Mesendoderm (in vitro differentiated cells): Measurements from ENCODE around the gene SRRT.
A peak's percentile ranks its signal among the peaks of the same experiment; 100 is the strongest.

Experiments
- DNase-seq: peaks from one replicate; pipeline ENCODE4 v3.0.0; 2013
- H2AK5ac ChIP-seq: 2 replicates; pipeline ENCODE4 v1.6.1; 2013; ENCODE audit warnings: low read length, inconsistent platforms
- H2BK120ac ChIP-seq: 2 replicates; pipeline ENCODE4 v1.6.1; 2013; ENCODE audit warnings: low read depth, mild to moderate bottlenecking, low read length, moderate library complexity, mixed read lengths
- H2BK15ac ChIP-seq: replicated peaks from 2 replicates; pipeline ENCODE4 v1.6.1; 2013; ENCODE audit warnings: low read depth, mild to moderate bottlenecking, moderate library complexity
- H2BK5ac ChIP-seq: 2 replicates; pipeline ENCODE4 v1.6.1; 2013; ENCODE audit warnings: low read length, inconsistent platforms
- H3K18ac ChIP-seq: 2 replicates; pipeline ENCODE4 v1.6.1; 2013; ENCODE audit warnings: mild to moderate bottlenecking, low read length, mixed read lengths
- H3K23ac ChIP-seq: one replicate; pipeline ENCODE4 v1.6.1; 2013; ENCODE audit warnings: low read length
- H3K27ac ChIP-seq: 2 replicates; pipeline ENCODE4 v1.5.1; 2013; ENCODE audit warnings: low read depth, mild to moderate bottlenecking, inconsistent platforms, low read length, moderate library complexity
- H3K27me3 ChIP-seq: 2 replicates; pipeline ENCODE4 v1.6.1; 2013; ENCODE audit warnings: low read length, control low read depth, mild to moderate bottlenecking, inconsistent platforms; ENCODE audit not compliant: insufficient read depth, poor library complexity
- H3K36me3 ChIP-seq: 2 replicates; pipeline ENCODE4 v1.6.1; 2013; ENCODE audit warnings: low read length, inconsistent platforms; ENCODE audit not compliant: control insufficient read depth, insufficient read depth
- H3K4ac ChIP-seq: one replicate; pipeline ENCODE4 v1.6.1; 2013; ENCODE audit warnings: low read depth, mild to moderate bottlenecking, low read length, moderate library complexity
- H3K4me1 ChIP-seq: 2 replicates; pipeline ENCODE4 v1.6.1; 2013; ENCODE audit warnings: low read depth, low read length, inconsistent platforms; ENCODE audit not compliant: control insufficient read depth
- H3K4me2 ChIP-seq: 2 replicates; pipeline ENCODE4 v1.6.1; 2013; ENCODE audit warnings: low read length
- H3K4me3 ChIP-seq: 2 replicates; pipeline ENCODE4 v1.5.1; 2013; ENCODE audit warnings: mild to moderate bottlenecking, low read length
- H3K56ac ChIP-seq: one replicate; pipeline ENCODE4 v1.6.1; 2013; ENCODE audit warnings: low read length
- H3K79me1 ChIP-seq: 2 replicates; pipeline ENCODE4 v1.6.1; 2013; ENCODE audit warnings: low read length, inconsistent platforms
- H3K79me2 ChIP-seq: 2 replicates; pipeline ENCODE4 v1.6.1; 2013; ENCODE audit warnings: mild to moderate bottlenecking, low read length; ENCODE audit not compliant: control insufficient read depth, insufficient read depth
- H3K9ac ChIP-seq: 2 replicates; pipeline ENCODE4 v1.6.1; 2013; ENCODE audit warnings: low read length, inconsistent platforms
- H4K5ac ChIP-seq: one replicate; pipeline ENCODE4 v1.6.1; 2013; ENCODE audit warnings: low read length
- H4K8ac ChIP-seq: one replicate; pipeline ENCODE4 v1.6.1; 2013; ENCODE audit warnings: low read depth, mild to moderate bottlenecking, control low read depth, low read length, moderate library complexity
- WGBS: extraction: QIAGEN DNeasy Blood & Tissue Kit; methylation state at CpG from one replicate; pipeline ENCODE4 v1.1.7; 2013; ENCODE audit warnings: low lambda C conversion rate, missing lambda C conversion rate; ENCODE audit not compliant: insufficient coverage; ENCODE audit errors: extremely low coverage; 5-methylcytosine and 5-hydroxymethylcytosine counted together

The SRRT gene

DNA sequence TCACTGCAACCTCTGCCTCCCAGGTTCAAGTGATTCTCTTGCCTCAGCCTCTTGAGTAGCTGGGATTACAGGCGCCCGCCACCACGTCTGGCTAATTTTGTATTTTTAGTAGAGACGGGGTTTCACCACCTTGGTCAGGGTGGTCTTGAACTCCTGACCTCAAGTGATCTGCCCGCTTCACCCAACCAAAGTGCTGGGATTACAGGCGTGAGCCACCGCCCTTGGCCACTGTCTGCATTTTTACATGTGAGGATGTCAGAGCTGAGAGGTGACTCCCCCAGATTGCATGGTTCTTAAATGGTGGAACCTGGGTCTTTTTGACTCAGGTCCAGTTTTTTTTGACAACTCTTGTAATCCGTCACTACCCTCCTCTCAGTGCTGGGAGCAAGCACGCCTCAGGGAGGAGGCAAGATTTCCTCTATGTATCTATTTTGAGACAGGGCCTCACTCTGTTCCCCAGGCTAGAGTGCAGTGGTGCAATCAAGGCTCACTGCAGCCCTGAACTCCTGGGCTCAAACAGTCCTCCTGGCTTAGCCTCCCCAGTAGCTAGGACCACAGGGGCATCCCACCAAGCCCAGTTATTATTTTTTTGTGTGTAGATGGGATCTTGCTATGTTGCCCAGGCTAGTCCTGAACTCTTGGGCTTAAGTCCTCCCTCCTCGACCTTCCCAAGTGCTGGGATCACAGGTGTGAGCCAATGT, 1.2 kb upstream of the SRRT start:
- Histone ChIP-seq H3K4me2 (no peak overlapping the region), H4K5ac (peak overlapping the region; percentile 36), H3K56ac (peak overlapping the region; percentile 97), H3K9ac (no peak overlapping the region), H2BK5ac (no peak overlapping the region), H3K4me1 (peaks cover 4% of the 10 kb centered on the region), H2BK120ac (no peak overlapping the region), H3K79me1 (peaks cover 8% of the 10 kb centered on the region), H2AK5ac (no peak overlapping the region), H3K23ac (no peak overlapping the region), H3K36me3 (peaks cover 17% of the 10 kb centered on the region), H3K79me2 (peaks cover 35% of the 10 kb centered on the region), H3K4me3 (no peak overlapping the region), H2BK15ac (no peak overlapping the region), H3K4ac (no peak overlapping the region), H3K27me3 (no peaks in the 10 kb centered on the region), H3K18ac (no peak overlapping the region), H4K8ac (peak overlapping the region; percentile 96), H3K27ac (peak overlapping the region; percentile 93)
- DNase-seq, result no peak
- WGBS, result no CpG with 5 or more reads among the region's 10 CpGs

DNA sequence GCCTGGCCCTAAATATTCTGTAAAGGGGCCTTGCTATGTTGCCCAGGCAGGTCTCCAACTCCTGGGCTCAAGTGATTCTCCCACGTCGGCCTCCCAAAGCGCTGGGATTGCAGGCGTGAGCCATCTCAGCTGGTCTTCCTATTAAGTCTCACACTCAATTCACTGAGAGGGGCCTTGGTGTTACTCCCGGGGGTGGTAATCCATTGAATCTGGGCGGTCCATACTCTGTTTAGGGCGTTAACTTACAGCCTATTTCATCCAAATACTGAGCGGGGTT, 665 bp upstream of the SRRT start:
- peak; percentile 70 for DNase-seq
- Histone ChIP-seq H4K5ac (peak overlapping the region; percentile 36), H3K27ac (peak overlapping the region; percentile 93), H3K18ac (peak overlapping the region; percentile 77), H3K4me1 (peaks cover 4% of the 10 kb centered on the region), H3K23ac (no peak overlapping the region), H2BK5ac (no peak overlapping the region), H3K4me2 (peak overlapping the region; percentile 7), H3K4ac (peak overlapping the region; percentile 89), H3K9ac (peak overlapping the region; percentile 94), H2AK5ac (no peak overlapping the region), H3K79me1 (peaks cover 8% of the 10 kb centered on the region), H3K79me2 (peaks cover 40% of the 10 kb centered on the region), H2BK120ac (no peak overlapping the region), H3K56ac (peak overlapping the region; percentile 97), H2BK15ac (no peak overlapping the region), H4K8ac (peak overlapping the region; percentile 96), H3K4me3 (peak overlapping the region; percentile 53), H3K36me3 (peaks cover 17% of the 10 kb centered on the region), H3K27me3 (no peaks in the 10 kb centered on the region)
- WGBS, result no CpG with 5 or more reads among the region's 8 CpGs

DNA sequence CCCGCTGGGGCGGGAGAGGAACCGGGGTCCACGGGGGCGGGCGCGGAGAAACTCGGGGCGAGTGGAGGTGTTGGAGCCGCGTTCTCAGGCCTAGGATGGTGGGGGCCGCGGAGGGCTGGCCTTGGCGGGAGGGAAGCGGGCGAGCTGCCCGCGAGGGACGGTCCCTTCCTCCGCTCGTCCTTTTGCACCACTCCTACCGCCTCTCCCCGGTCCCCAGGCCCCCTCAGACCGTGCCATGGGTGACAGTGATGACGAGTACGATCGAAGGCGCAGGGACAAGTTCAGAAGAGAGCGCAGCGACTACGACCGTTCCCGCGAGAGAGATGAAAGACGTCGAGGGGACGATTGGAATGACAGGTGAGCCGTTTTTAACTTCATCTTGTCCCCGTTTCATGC, 451 bp downstream of the SRRT start:
- peak overlapping the region; percentile 72 for H3K23ac ChIP-seq
- peaks cover 9% of the 10 kb centered on the region for H3K79me1 ChIP-seq
- peaks cover 17% of the 10 kb centered on the region for H3K36me3 ChIP-seq
- no peak for DNase-seq
- H2BK15ac ChIP-seq, result no peak overlapping the region
- H3K18ac ChIP-seq, result peak overlapping the region; percentile 89
- peak overlapping the region; percentile 100 for H3K4me3 ChIP-seq
- peak overlapping the region; percentile 29 for H4K8ac ChIP-seq
- H3K4me2 ChIP-seq, result peak overlapping the region; percentile 73
- H2AK5ac ChIP-seq, result peak overlapping the region; percentile 92
- H3K4me1 ChIP-seq, result peaks cover 4% of the 10 kb centered on the region
- H3K27me3 ChIP-seq, result no peaks in the 10 kb centered on the region
- H4K5ac ChIP-seq, result no peak overlapping the region
- H3K9ac ChIP-seq, result peak overlapping the region; percentile 100
- H3K79me2 ChIP-seq, result peaks cover 49% of the 10 kb centered on the region
- WGBS, result no CpG with 5 or more reads among the region's 39 CpGs
- H2BK5ac ChIP-seq, result peak overlapping the region; percentile 46
- H3K56ac ChIP-seq, result peak overlapping the region; percentile 100
- H3K27ac ChIP-seq, result peak overlapping the region; percentile 85
- peak overlapping the region; percentile 48 for H2BK120ac ChIP-seq
- H3K4ac ChIP-seq, result peak overlapping the region; percentile 98

DNA sequence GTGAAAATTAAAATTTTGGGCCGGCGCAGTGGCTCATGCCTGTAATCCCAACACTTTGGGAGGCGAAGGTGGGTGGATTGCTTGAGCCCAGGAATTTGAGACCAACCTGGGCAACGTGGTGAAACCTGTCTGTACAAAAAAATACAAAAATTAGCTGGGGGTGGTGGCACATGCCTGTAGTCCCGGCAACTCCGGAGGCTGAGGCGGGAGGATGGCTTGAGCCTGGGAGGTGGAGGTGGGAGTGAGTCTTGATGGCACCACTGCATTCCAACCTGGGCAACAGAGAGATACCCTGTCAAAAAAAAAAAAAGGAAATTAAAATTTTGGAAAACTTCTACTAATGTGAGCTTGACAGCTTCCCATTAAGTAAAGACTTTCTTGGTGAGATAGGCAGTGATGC, 3.1 kb downstream of the SRRT start:
- H3K79me1 ChIP-seq, result peaks cover 14% of the 10 kb centered on the region
- no peak overlapping the region for H3K4ac ChIP-seq
- no peak overlapping the region for H3K56ac ChIP-seq
- H3K23ac ChIP-seq, result no peak overlapping the region
- no peak overlapping the region for H3K9ac ChIP-seq
- H4K8ac ChIP-seq, result no peak overlapping the region
- H3K36me3 ChIP-seq, result peaks cover 22% of the 10 kb centered on the region
- H3K79me2 ChIP-seq, result peaks cover 60% of the 10 kb centered on the region
- no peak for DNase-seq
- no peak overlapping the region for H3K4me3 ChIP-seq
- no peak overlapping the region for H3K18ac ChIP-seq
- WGBS, result no CpG with 5 or more reads among the region's 7 CpGs
- H3K4me1 ChIP-seq, result peaks cover 4% of the 10 kb centered on the region
- no peaks in the 10 kb centered on the region for H3K27me3 ChIP-seq
- no peak overlapping the region for H4K5ac ChIP-seq
- H3K4me2 ChIP-seq, result no peak overlapping the region
- H2BK120ac ChIP-seq, result no peak overlapping the region
- no peak overlapping the region for H2AK5ac ChIP-seq
- H2BK5ac ChIP-seq, result no peak overlapping the region
- H2BK15ac ChIP-seq, result no peak overlapping the region
- H3K27ac ChIP-seq, result no peak overlapping the region

DNA sequence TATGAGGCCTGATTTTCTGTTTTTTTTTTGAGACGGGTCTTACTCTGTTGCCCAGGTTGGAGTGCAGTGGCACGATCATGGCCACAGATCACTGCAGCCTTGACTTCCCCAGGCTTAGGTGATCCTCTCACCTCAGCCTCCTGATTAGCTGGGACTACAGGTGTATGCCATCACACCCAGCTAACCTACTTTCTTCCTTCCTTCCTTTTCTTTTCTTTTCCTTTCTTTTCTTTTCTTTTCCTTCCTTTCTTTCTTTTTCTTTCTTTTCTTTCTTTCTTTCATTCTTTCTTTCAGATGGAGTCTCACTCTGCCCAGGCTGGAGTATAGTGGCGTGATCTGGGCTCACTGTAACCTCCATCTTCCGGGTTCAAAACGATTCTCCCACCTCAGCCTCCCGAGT, 3.8 kb downstream of the SRRT start:
- Histone ChIP-seq H4K8ac (no peak overlapping the region), H2BK5ac (no peak overlapping the region), H2BK120ac (no peak overlapping the region), H2BK15ac (no peak overlapping the region), H3K4ac (no peak overlapping the region), H3K4me3 (no peak overlapping the region), H3K79me1 (peaks cover 16% of the 10 kb centered on the region), H3K27me3 (no peaks in the 10 kb centered on the region), H4K5ac (no peak overlapping the region), H2AK5ac (no peak overlapping the region), H3K4me1 (peaks cover 4% of the 10 kb centered on the region), H3K36me3 (peaks cover 21% of the 10 kb centered on the region), H3K18ac (no peak overlapping the region), H3K23ac (no peak overlapping the region), H3K79me2 (peaks cover 62% of the 10 kb centered on the region), H3K27ac (no peak overlapping the region), H3K9ac (no peak overlapping the region), H3K4me2 (no peak overlapping the region), H3K56ac (no peak overlapping the region)
- no peak for DNase-seq
- no CpG with 5 or more reads among the region's 6 CpGs for WGBS
